PFSK-1 (cell line): ENCODE results near the gene UQCRQ.

ENCODE experiments used
- FOXP2 ChIP-seq: optimal IDR thresholded peaks from 2 replicates; pipeline ENCODE3; 2011; ENCODE audit warnings: borderline replicate concordance, control low read depth, inconsistent platforms; ENCODE audit not compliant: insufficient read depth; ENCODE audit errors: extremely low read length, extremely low read depth
- POLR2AphosphoS5 ChIP-seq: IDR thresholded peaks from 2 replicates; pipeline ENCODE4 v1.6.1; 2012; ENCODE audit warnings: low read depth, mild to moderate bottlenecking, control low read depth, low read length, moderate library complexity
- REST ChIP-seq, 2 experiments: IDR thresholded peaks; 2 replicates each; pipeline versions ENCODE4 v1.6.1 to v1.8.0; 2011 to 2012; ENCODE audit warnings: low read depth in 2 of 2, low read length in 2 of 2, control low read depth in 1 of 2, inconsistent platforms in 1 of 2, mild to moderate bottlenecking in 1 of 2, moderate library complexity in 1 of 2; ENCODE audit not compliant: insufficient read depth in 1 of 2
- SIN3A ChIP-seq: IDR thresholded peaks from 2 replicates; pipeline ENCODE4 v1.6.1; 2012; ENCODE audit warnings: mild to moderate bottlenecking, low read length, moderate library complexity, borderline replicate concordance; ENCODE audit not compliant: insufficient read depth
- TAF1 ChIP-seq: IDR thresholded peaks from 2 replicates; pipeline ENCODE4 v1.6.1; 2012; ENCODE audit warnings: low read length, control low read depth, borderline replicate concordance; ENCODE audit not compliant: insufficient read depth

UQCRQ gene

GRCh38 chr5:132821791-132822190, 44.7 kb upstream of the UQCRQ start:
- TF ChIP-seq SIN3A, result no peak
- no peak for TF ChIP-seq FOXP2
- no peak for TF ChIP-seq POLR2AphosphoS5
- no peak for TF ChIP-seq REST (IDR thresholded peaks at IDR 0.05; ENCODE audit: insufficient read depth in 1 of 2, low read depth in 2 of 2, low read length in 2 of 2)
- TF ChIP-seq TAF1, result no peak

- no peak for TF ChIP-seq TAF1
- no peak for TF ChIP-seq SIN3A
- TF ChIP-seq FOXP2, result no peak
- TF ChIP-seq POLR2AphosphoS5, result no peak
- TF ChIP-seq REST (IDR thresholded peaks at IDR 0.05; ENCODE audit: insufficient read depth in 1 of 2, low read depth in 2 of 2, low read length in 2 of 2), result no peak
These were observed 43.6 kb upstream of the UQCRQ start for GRCh38 chr5:132822650-132823480.

GRCh38 chr5:132823481-132824050, 42.9 kb upstream of the UQCRQ start:
- TF ChIP-seq POLR2AphosphoS5 (no peak), TAF1 (no peak), FOXP2 (no peak), SIN3A (no peak), REST (IDR thresholded peaks at IDR 0.05; ENCODE audit: insufficient read depth in 1 of 2, low read depth in 2 of 2, low read length in 2 of 2) (no peak)

- TF ChIP-seq SIN3A (no peak), REST (IDR thresholded peaks at IDR 0.05; ENCODE audit: insufficient read depth in 1 of 2, low read depth in 2 of 2, low read length in 2 of 2) (no peak), TAF1 (no peak), POLR2AphosphoS5 (no peak), FOXP2 (no peak)
These were observed 42.0 kb upstream of the UQCRQ start for GRCh38 chr5:132824426-132824825.
